Measurements from ENCODE around the gene AKR1C2. TPM values are rescaled to one million over a fixed set of nuclear protein-coding genes. Genes with fewer than 3 reads are reported as not detected.
"Not testable (repeated sequence)": the region's sequence is repeated elsewhere in the genome, so short reads cannot be mapped to it uniquely, and the experiment has no call there.

The AKR1C2 gene
- total RNA-seq, 3 donors from 2014 or later (not counting 1 experiment from before 2014, with no cell fraction given): not detected

- H3K9me3 ChIP-seq (ENCODE audit: control insufficient read depth, insufficient read depth, low read length): no peaks in the 10 kb centered on the region
- no peak for TF ChIP-seq CTCF (IDR thresholded peaks at IDR 0.05)
- Mint-ChIP-seq H3K36me3 (no peaks in the 10 kb centered on the region), H3K27me3 (ENCODE audit: low read depth in 2 of 2) (peaks cover 4 to 16% of the 10 kb centered on the region in 2 donors), H3K4me1 (peaks cover 0 to 6% of the 10 kb centered on the region in 2 donors), H3K4me3 (no peak overlapping the region), H3K27ac (no peak overlapping the region), H3K9me3 (no peaks in the 10 kb centered on the region)
- intact Hi-C loops (cut with micrococcal nuclease): no loop called here
- DNase-seq (no peak), ATAC-seq (no peak)
- no peak overlapping the region for H3K4me3 ChIP-seq (ENCODE audit: low read length)
- no peaks in the 10 kb centered on the region for H3K4me1 ChIP-seq (ENCODE audit: control insufficient read depth, insufficient read depth, low read length)
- H3K27me3 ChIP-seq (ENCODE audit: control insufficient read depth, insufficient read depth, low read length): no peaks in the 10 kb centered on the region
- H3K36me3 ChIP-seq (ENCODE audit: control insufficient read depth, insufficient read depth, low read length): no peaks in the 10 kb centered on the region
- no CpG with 5 or more reads among the region's 2 CpGs for WGBS (ENCODE audit: insufficient coverage)
- no peak overlapping the region for H3K27ac ChIP-seq (ENCODE audit: low read length)
These were observed 22.9 kb downstream of the AKR1C2 start for GRCh38 chr10:4980793-4981192.

GRCh38 chr10:4978870-4979269 lies 24.8 kb downstream of the AKR1C2 start:
- ATAC-seq (no peak), DNase-seq (no peak)
- intact Hi-C loops (cut with micrococcal nuclease): no loop called here
- H3K4me1 Mint-ChIP-seq: peaks cover 0 to 6% of the 10 kb centered on the region in 2 donors
- 86% methylated on average over 4 of the region's 4 CpGs for WGBS (ENCODE audit: insufficient coverage)
- no peak for TF ChIP-seq CTCF (IDR thresholded peaks at IDR 0.05)
- no peak overlapping the region for H3K4me3 ChIP-seq (ENCODE audit: low read length)
- no peaks in the 10 kb centered on the region for H3K4me1 ChIP-seq (ENCODE audit: control insufficient read depth, insufficient read depth, low read length)
- H3K27me3 Mint-ChIP-seq (ENCODE audit: low read depth in 2 of 2): peaks cover 4 to 16% of the 10 kb centered on the region in 2 donors
- H3K27me3 ChIP-seq (ENCODE audit: control insufficient read depth, insufficient read depth, low read length): no peaks in the 10 kb centered on the region
- no peaks in the 10 kb centered on the region for H3K36me3 Mint-ChIP-seq
- H3K9me3 Mint-ChIP-seq: no peaks in the 10 kb centered on the region
- no peak overlapping the region for H3K27ac Mint-ChIP-seq
- H3K9me3 ChIP-seq (ENCODE audit: control insufficient read depth, insufficient read depth, low read length): no peaks in the 10 kb centered on the region
- no peak overlapping the region for H3K4me3 Mint-ChIP-seq
- H3K27ac ChIP-seq (ENCODE audit: low read length): no peak overlapping the region
- H3K36me3 ChIP-seq (ENCODE audit: control insufficient read depth, insufficient read depth, low read length): no peaks in the 10 kb centered on the region

- Mint-ChIP-seq H3K4me1 (peaks cover 0 to 3% of the 10 kb centered on the region in 2 donors), H3K4me3 (no peak overlapping the region), H3K27me3 (ENCODE audit: low read depth in 2 of 2) (peaks cover 4 to 15% of the 10 kb centered on the region in 2 donors), H3K27ac (no peak overlapping the region), H3K9me3 (no peaks in the 10 kb centered on the region), H3K36me3 (no peaks in the 10 kb centered on the region)
- intact Hi-C loops (cut with micrococcal nuclease): no loop called here
- Histone ChIP-seq H3K4me1 (ENCODE audit: control insufficient read depth, insufficient read depth, low read length) (no peaks in the 10 kb centered on the region), H3K27ac (ENCODE audit: low read length) (no peak overlapping the region), H3K4me3 (ENCODE audit: low read length) (no peak overlapping the region), H3K9me3 (ENCODE audit: control insufficient read depth, insufficient read depth, low read length) (no peaks in the 10 kb centered on the region), H3K36me3 (ENCODE audit: control insufficient read depth, insufficient read depth, low read length) (no peaks in the 10 kb centered on the region), H3K27me3 (ENCODE audit: control insufficient read depth, insufficient read depth, low read length) (no peaks in the 10 kb centered on the region)
- TF ChIP-seq CTCF (IDR thresholded peaks at IDR 0.05): no peak
- DNase-seq: no peak
- no peak for ATAC-seq
These were observed 26.6 kb downstream of the AKR1C2 start for GRCh38 chr10:4977025-4977424.

GRCh38 chr10:4974400-4974799 lies 29.3 kb downstream of the AKR1C2 start:
- H3K36me3 ChIP-seq (ENCODE audit: control insufficient read depth, insufficient read depth, low read length); H3K4me3 ChIP-seq (ENCODE audit: low read length); ATAC-seq; H3K4me1 ChIP-seq (ENCODE audit: control insufficient read depth, insufficient read depth, low read length); H3K36me3 Mint-ChIP-seq; H3K27me3 ChIP-seq (ENCODE audit: control insufficient read depth, insufficient read depth, low read length); H3K27ac ChIP-seq (ENCODE audit: low read length); DNase-seq; H3K4me1 Mint-ChIP-seq; H3K27ac Mint-ChIP-seq; intact Hi-C loops (cut with micrococcal nuclease); H3K27me3 Mint-ChIP-seq (ENCODE audit: low read depth in 2 of 2); H3K9me3 Mint-ChIP-seq; H3K4me3 Mint-ChIP-seq; H3K9me3 ChIP-seq (ENCODE audit: control insufficient read depth, insufficient read depth, low read length): not testable (repeated sequence)

GRCh38 chr10:4973294-4973693 lies 30.4 kb downstream of the AKR1C2 start:
- H3K4me1 ChIP-seq (ENCODE audit: control insufficient read depth, insufficient read depth, low read length); H3K4me3 Mint-ChIP-seq; H3K4me1 Mint-ChIP-seq; H3K36me3 Mint-ChIP-seq; H3K9me3 ChIP-seq (ENCODE audit: control insufficient read depth, insufficient read depth, low read length); H3K36me3 ChIP-seq (ENCODE audit: control insufficient read depth, insufficient read depth, low read length); ATAC-seq; H3K27me3 Mint-ChIP-seq (ENCODE audit: low read depth in 2 of 2); H3K27ac Mint-ChIP-seq; H3K9me3 Mint-ChIP-seq; H3K4me3 ChIP-seq (ENCODE audit: low read length); DNase-seq; H3K27me3 ChIP-seq (ENCODE audit: control insufficient read depth, insufficient read depth, low read length); intact Hi-C loops (cut with micrococcal nuclease); H3K27ac ChIP-seq (ENCODE audit: low read length): not testable (repeated sequence)
- 71% methylated on average over 1 of the region's 1 CpG for WGBS (ENCODE audit: insufficient coverage)

- DNase-seq; H3K27ac ChIP-seq (ENCODE audit: low read length); intact Hi-C loops (cut with micrococcal nuclease); H3K9me3 ChIP-seq (ENCODE audit: control insufficient read depth, insufficient read depth, low read length); H3K4me1 ChIP-seq (ENCODE audit: control insufficient read depth, insufficient read depth, low read length); H3K27me3 Mint-ChIP-seq (ENCODE audit: low read depth in 2 of 2); ATAC-seq; H3K4me3 Mint-ChIP-seq; H3K9me3 Mint-ChIP-seq; H3K4me1 Mint-ChIP-seq; H3K36me3 ChIP-seq (ENCODE audit: control insufficient read depth, insufficient read depth, low read length); H3K4me3 ChIP-seq (ENCODE audit: low read length); H3K27ac Mint-ChIP-seq; H3K36me3 Mint-ChIP-seq; H3K27me3 ChIP-seq (ENCODE audit: control insufficient read depth, insufficient read depth, low read length): not testable (repeated sequence)
- 100% methylated on average over 6 of the region's 18 CpGs for WGBS (ENCODE audit: insufficient coverage)
These were observed 31.1 kb downstream of the AKR1C2 start for GRCh38 chr10:4972369-4973142.

Data from natural killer cell (primary cell).